ENCODE data around the gene RNU5B-1.

Gene RNU5B-1

DNA sequence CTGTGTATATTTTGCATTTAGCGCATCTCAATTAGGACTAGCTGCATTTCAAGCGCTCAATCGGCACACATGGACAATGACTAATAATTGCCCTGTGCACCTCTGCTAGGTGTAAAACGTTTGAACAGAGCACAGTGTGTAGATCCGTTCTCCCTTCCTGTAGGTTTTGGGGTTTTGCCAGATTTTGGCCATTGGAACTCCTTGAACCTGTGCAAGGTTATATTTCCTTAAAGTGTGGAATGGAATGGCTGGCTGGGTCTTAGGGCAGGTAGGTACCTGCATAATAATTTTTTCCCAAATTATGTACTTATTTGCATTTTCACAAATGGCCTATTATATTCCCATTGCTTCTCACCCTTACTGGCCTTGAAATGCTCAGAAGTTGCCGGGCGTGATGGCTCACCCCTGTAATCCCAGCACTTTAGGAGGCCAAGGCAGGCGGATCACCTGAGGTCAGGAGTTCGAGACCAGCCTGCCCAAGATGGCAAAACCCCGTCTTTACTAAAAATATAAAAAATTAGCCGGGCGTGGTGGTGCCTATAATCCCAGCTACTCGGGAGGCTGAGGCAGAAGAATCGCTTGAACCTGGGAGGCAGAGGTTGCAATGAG lies 777 bp downstream of the RNU5B-1 start:
- TF ChIP-seq CTCF (IDR thresholded peaks at IDR 0.05; ENCODE audit: low read depth, low read length) = no peak
- DNase-seq (ENCODE audit: extremely low read depth, low read depth) = no peak

- no peak for DNase-seq (ENCODE audit: extremely low read depth, low read depth)
- TF ChIP-seq CTCF (IDR thresholded peaks at IDR 0.05; ENCODE audit: low read depth, low read length) = no peak
These were observed 1.3 kb downstream of the RNU5B-1 start for GRCh38 chr15:65305776-65306175.

DNA sequence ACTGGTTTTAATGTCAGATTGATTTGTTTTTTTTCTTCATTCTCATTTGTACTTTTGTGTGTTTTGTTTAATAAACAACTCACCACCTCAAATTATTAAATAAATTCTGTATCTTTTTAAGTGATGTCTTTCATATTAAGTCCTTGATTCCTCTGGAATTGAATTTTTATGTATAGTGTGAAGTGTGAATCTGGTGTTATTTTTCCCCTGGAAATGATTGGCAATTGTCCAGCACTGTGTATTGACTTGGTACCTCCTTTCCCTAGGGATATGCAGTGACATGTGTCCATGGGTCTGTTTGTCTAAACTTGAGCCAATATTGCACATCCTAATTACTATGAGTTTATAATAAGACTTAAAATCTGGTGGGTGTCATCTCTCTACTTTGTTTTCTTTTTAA lies 2.1 kb downstream of the RNU5B-1 start:
- DNase-seq (ENCODE audit: extremely low read depth, low read depth) = no peak
- TF ChIP-seq CTCF (IDR thresholded peaks at IDR 0.05; ENCODE audit: low read depth, low read length) = no peak

DNA sequence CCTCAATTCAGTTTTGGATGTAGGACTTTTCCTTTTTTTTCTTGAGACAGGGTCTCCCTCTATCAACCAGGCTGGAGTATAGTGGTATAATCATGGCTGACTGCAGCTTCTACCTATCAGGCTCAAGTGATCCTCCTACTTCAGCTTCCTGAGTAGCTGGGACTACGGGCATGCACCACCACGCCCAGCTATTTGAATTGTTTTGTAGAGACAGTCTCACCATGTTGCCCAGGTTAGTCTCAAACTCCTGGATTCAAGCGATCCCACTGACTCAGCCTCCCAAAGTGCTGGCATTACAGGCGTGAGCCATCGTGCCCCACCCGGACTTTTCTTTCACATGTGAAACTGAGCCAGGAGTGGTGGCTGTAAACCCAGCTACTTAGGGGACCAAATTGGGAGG lies 3.5 kb downstream of the RNU5B-1 start:
- no peak for DNase-seq (ENCODE audit: extremely low read depth, low read depth)
- no peak for TF ChIP-seq CTCF (IDR thresholded peaks at IDR 0.05; ENCODE audit: low read depth, low read length)

GRCh38 chr15:65309882-65310418 lies 5.5 kb downstream of the RNU5B-1 start:
- no peak for DNase-seq (ENCODE audit: extremely low read depth, low read depth)
- TF ChIP-seq CTCF (IDR thresholded peaks at IDR 0.05; ENCODE audit: low read depth, low read length) = no peak

GRCh38 chr15:65310431-65311137 lies 6.1 kb downstream of the RNU5B-1 start:
- DNase-seq (ENCODE audit: extremely low read depth, low read depth) = no peak
- no peak for TF ChIP-seq CTCF (IDR thresholded peaks at IDR 0.05; ENCODE audit: low read depth, low read length)

DNA sequence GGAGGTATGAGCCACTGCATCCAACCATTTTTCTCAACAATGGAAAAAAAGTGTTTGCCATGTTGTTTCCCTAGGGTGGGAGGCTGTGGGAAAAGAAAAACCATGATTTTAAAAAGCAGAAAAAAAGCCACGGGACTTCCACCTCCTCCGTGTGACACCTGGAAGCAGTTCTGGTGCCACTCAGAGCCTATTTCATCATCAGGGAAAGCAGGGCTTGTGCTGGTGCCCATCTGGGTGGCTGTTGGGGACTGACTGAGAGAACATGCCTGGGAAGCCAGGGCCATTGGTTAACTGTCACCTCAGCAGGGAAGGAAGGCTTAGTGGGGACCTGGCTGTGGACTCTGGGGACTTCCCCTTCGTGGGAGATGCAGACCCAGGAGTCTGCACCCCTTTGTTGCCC lies 7.3 kb downstream of the RNU5B-1 start:
- no peak for TF ChIP-seq CTCF (IDR thresholded peaks at IDR 0.05; ENCODE audit: low read depth, low read length)
- DNase-seq (ENCODE audit: extremely low read depth, low read depth) = no peak

Data from AG09319 (cell line).